HG02938 (cell line): Measurements from ENCODE around the gene EN2.

Experiments
- ATAC-seq: cut with Tn5 transposase; IDR thresholded peaks from one replicate; pipeline ENCODE4 v1.9.1; 2021; ENCODE audit warnings: mild to moderate bottlenecking, moderate library complexity; ENCODE audit not compliant: unreplicated experiment

EN2 gene

GRCh38 chr7:155484483-155485399 lies 26.8 kb downstream of the EN2 start:
- no peak for ATAC-seq

- ATAC-seq = no peak
These were observed 29.0 kb downstream of the EN2 start for GRCh38 chr7:155486783-155487508.

DNA sequence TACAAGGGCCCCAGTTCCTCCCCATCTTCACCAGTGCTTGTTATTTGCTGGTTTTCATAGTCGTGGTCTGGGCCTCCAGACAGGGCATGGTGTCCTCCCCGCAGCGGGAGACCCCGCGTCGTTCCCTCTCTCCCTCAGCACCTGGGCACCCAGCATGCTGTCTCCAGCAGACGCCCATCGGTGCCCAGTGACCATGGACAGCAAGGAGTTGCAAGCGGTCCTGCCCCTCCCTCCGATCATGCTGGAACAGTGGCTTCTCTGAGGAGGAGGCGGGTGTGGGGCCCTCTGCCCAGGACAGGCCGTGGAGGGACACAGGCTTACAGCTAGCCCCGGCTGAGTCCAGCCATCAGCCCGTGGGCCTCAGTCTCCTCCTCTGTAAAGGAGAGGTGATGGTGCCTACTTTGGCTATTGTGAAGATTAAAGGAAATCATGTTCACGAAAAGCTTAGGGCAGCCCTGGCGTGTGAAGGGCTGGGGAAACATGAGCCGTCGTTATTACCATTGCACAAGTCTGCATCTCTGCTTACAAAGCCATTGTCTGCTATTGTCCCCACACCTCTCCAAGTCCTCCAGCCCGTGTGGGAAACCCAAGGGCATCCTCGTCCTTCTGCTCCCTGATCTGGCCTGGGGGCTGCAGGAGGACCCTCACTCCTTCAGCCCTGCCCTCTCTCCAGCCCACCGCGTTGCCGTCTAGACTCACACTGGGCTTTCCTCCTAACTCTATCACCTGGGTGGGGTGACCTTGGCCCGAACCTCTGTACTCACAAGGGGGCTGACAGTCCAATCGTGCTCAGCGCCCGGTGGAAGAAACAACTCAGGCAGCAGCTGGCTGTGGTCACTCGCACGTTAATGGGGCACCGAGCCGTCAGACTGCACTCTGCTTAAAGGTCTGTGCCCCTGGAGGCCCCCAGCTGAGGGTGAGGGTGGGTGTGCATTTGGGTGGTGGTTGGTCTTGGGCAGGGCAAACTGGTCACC lies 29.9 kb downstream of the EN2 start:
- no peak for ATAC-seq

DNA sequence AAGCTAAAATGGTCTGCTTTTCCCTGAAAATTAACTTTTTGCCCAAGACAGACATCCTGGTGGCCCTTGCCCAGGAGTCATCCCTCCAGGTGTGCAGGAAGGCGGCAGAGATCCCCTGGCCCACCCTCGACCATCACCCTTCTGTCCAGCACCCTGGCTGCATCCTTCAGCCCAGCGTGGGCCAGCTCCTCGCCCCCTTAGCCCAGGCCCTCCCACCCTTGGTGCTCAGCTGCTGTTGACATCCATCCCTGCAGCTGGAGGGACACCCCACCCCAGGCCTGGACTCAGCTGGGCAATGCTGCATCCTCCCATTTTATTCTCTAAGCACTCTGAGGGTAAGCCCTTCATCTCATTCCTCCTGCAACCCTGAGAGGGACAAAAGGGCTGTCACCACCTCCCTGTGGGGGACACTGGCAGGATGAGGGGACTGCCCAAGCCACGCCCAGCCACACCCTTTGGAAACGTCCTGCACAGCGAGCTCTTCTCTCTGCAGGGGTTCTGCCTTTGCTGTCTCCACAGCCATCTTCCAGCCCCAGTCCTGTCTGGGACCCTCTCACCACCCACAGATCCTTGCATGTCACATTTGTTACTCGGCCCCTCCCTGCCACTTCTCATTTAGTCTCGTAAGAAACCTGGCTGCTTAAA lies 30.7 kb downstream of the EN2 start:
- no peak for ATAC-seq

GRCh38 chr7:155489158-155489840 lies 31.4 kb downstream of the EN2 start:
- ATAC-seq = no peak

DNA sequence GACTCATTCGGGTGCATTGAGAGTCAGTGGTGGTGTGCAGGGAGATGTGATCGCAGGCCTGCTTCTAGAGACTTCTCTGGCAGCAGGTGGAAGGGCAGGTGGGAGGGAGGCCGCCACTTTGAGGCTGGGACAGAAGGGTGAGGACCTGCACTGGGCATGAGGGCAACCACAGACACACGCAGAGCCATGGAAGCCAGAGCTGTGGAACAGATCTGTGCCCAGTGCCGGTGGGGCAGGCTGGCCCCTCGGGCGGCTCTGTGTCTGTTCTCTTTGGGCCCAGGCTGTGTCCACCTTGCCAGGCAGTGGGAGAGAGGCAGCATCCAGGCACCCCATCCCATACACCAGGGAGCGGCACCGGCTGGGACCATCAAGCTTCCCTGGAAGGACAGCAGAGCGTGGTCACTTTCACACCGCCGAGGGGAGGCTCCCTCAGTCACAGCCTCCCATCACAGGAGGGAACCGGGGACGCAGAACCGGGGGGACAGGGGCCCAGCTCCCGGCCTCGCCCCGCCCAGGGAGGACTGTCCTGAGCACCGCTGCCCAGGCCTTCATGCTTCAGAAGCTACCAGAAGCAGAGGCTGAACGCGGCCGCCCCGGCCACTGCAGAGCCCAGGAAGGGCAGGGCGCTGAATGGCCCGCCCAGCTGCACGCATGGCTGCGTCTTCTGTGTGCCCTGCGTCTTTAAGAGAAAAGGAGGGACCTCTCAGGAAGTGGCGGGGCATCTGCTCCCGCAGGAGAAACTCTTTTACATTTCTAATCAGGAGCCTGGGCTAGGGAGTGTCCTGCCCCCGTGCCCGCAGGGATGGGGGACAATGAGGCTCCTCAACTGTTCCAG lies 32.1 kb downstream of the EN2 start:
- peak; percentile 32 for ATAC-seq

DNA sequence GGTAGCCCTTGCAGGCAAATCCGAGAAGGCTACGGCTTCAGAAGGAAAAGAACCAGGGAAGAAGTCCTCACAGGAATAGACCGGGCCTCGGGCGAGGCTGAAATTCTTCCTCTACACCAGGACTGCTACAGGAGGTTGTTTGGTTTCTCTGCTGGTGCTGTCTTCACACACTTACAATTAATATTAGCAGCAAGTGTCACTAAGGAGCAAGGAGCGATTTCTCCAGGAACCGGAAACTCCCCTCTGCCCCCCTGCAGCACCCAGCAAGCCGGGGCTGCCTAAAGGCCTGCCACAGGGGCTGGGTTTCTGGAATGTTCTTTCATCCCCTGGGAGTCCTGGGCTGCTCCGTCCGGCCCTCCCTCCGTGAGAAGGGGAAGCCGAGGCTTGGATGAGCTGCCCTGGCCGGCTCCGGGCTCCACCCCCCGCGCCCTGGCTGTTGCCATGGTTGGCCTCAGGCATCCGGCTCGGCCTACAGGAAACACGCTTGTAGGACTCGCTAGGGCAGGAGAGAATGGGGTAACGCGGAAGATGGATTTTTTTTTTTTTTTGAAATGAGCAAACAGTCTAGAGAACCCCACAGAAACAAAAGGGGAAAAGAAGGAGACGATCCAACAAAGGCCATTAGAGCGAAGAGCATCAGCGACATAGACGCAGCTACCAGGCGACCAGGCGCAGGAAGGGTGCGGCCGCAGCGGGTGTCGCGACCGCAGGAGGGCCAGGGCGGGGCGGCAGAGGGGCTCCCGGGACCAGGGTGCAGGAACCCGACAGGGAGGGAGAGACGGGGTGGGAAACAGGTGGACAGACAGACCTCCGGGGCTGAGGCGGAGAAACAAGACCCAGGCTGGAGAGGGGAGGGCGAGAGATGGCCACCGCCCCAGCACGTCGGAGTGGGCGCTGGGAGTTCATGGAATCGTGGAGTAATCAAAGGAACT lies 33.0 kb downstream of the EN2 start:
- peak; percentile 84 for ATAC-seq

GRCh38 chr7:155491812-155492211 lies 33.9 kb downstream of the EN2 start:
- ATAC-seq = no peak

DNA sequence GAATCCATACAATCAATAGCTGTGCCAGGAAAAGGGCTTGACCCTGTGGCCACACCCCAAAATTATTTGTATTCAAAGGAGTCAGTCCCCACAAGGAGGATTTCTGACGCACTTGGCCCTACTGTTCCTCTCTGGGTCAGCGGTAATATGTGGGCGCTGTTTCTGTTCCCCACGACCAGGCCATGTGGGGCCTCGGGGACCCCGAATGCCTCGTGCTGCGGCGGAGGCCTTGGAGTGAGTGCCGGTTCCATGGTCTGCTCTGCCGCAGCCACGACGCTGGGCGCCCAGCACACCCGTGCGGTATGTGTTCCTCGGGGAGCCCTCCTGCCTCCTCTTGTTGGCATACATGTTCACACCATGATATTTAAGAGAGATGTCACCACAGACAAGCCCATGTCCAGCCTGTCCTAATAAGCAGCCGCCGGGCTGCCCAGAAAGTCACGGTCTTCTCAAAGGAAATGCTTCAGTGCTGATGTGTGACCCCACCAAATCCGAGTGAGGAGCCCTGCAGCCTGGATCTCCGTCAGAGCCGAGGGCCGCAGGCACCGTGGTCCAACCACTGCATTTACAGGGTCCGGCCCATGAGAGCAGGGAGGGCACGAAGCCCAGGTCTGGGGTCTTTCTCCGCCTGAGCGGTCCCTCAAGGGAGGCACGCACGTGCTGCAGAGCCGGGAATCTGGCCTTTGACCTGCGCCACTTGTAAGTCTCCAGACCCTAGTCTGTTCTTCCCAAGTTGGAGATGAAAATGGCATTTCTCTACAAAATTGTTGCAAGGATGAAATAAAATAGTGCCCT lies 36.0 kb downstream of the EN2 start:
- no peak for ATAC-seq

DNA sequence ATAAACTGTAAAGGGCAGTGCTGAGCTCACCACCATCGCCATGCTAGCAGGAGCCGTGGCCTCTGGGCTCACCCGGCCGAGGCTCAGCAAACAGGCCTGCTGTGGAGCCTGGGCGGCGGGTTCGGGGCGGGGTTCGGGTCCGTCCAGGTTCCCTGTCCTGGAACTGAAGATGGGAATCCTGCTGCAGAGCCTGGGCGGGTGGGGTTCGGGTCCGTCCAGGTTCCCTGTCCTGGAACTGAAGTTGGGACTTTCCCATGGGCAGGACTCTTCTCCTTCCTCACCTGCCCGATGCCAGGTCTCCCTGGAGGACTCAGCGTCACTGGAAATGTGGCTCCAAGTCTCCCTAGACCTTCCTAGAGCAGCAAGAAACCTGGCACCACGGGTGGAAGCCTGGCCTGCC lies 36.6 kb downstream of the EN2 start:
- no peak for ATAC-seq

GRCh38 chr7:155495440-155496248 lies 37.7 kb downstream of the EN2 start:
- no peak for ATAC-seq

DNA sequence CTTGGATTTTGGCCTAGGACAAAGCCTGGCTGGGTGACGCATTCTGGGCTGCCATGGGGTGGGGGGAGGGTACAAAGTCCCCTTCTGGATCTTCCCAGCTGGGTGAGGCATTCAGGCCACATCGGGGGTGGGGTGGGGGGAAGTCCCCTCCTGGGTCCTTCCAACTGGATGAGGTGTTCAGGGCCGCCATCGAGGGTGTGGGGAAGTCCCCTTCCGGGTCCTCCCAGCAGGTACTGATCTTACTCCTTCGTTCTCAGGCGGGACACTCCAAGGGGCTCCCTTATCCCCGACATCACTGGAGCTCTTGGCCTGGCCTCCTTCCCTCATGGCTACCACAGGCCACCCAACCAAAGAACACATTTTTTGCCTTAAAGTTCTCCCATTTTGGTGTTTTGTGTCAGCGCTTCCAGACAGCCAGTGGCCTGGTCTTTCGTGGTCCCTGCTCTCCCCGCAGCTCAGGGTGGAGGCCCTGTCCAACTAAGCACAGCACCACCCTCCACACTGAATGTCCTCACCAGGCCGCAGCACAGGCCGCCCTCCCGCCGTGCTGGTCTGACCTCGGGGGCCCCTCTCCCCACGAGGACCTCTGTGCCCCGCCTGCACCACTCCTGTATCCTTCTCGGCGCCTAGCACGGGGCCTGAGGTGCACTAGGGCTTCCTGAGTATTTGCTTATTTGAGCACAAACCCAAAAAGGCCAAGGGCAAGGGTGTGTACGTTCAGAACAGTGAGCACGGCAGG lies 38.5 kb downstream of the EN2 start:
- ATAC-seq = no peak

DNA sequence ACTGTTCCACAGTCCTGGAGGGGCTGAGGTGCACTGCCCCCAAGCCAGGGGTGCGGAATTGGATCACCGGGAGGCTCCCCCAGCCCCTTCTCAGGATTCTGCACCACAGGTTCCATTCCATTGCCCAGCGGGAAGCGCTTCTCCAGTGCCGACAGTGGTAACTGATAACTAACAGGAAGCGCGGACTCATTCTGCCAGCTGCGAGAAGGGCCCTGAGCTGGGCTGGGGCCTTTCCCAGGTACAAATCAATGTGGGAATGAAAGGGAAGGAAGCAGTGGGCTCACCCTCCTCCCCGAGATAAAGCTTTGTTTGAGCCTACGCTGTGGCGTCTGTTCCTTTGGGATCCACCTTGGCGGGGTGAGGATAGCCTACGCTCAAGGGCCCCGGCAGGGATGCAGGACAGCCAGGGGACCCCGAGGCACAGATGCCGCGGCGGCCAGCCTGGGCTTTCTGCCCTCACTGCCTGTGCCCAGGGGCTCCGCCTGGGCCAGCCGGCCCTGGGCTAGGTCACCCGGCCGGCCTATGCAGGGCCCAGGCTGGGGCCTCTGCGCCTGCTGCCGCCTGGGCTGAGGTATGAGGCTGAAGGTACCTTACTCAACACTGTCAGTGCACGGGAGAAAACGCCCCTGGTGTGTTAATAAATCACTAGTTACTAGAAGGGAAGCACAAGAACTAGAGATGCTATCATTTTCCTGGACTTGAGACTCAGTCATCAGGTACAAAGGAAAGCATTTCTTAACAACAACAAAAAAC lies 39.4 kb downstream of the EN2 start:
- ATAC-seq = no peak

DNA sequence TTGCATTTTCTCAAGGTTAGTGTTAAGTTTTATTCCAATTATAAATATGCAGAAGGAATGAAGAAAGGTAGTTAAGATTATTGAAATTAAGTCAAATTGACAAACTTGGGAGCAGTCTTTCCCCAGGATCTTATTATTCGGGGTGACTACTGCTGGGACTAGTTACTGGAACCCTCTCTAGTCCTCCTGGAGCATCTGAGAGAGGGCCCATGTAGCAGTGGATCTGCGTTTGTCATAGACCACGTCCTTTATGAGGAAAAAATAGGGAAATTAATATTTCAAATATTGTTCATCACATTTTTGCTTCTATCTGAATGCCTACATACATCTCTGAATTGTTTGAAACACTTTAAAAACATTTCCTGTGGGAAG lies 47.5 kb downstream of the EN2 start:
- no peak for ATAC-seq

DNA sequence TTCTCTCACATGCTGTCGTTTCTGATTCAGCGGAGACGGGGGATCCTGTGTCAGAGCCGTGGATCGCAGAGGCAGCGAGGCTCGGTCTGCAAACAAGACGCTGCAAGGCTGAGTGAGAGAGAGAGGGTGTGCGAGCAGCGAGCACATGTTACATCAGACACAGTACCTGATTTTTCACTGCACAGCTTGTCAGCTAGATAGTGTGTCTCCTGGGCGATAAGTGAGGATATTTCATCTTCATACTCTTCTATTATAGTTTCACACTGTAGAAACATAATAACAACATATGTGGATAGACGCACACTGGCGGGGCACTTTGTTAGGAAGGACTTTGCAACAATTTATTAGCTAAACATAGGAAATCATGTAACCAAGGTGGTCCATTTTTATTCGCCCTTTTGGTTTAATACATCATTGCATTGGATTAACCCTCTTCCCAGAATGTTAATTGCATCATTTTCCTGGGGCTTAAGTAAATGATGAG lies 49.0 kb downstream of the EN2 start:
- ATAC-seq = no peak
